SK-N-DZ (cell line): ENCODE results near the gene GMEB2.

Experiments
- DNase-seq: peaks from one replicate; pipeline ENCODE4 v3.0.0-alpha.2; 2015; ENCODE audit warnings: low spot score

GMEB2 gene

GRCh38 chr20:63589261-63590217, 37.4 kb downstream of the GMEB2 start:
- no peak for DNase-seq

- no peak for DNase-seq
Measured at GRCh38 chr20:63588641-63589041, 38.3 kb downstream of the GMEB2 start.

GRCh38 chr20:63587776-63588591, 38.9 kb downstream of the GMEB2 start:
- DNase-seq = no peak

- DNase-seq = no peak
Measured at GRCh38 chr20:63587256-63587655, 39.6 kb downstream of the GMEB2 start.

- no peak for DNase-seq
Measured at GRCh38 chr20:63586797-63587196, 40.1 kb downstream of the GMEB2 start.

GRCh38 chr20:63585616-63586565, 41.0 kb downstream of the GMEB2 start:
- no peak for DNase-seq

GRCh38 chr20:63582382-63583063, 44.4 kb downstream of the GMEB2 start:
- DNase-seq = no peak

- DNase-seq = peak; percentile 59
Measured at GRCh38 chr20:63580796-63581461, 46.0 kb downstream of the GMEB2 start.

- DNase-seq = peak; percentile 54
Measured at GRCh38 chr20:63579017-63579694, 47.7 kb downstream of the GMEB2 start.

GRCh38 chr20:63578224-63579016, 48.5 kb downstream of the GMEB2 start:
- no peak for DNase-seq

- DNase-seq = no peak
Measured at GRCh38 chr20:63577317-63577894, 49.5 kb downstream of the GMEB2 start.

- DNase-seq = no peak
Measured at GRCh38 chr20:63576311-63576710, 50.6 kb downstream of the GMEB2 start.

GRCh38 chr20:63574829-63575743, 51.8 kb downstream of the GMEB2 start:
- peak; percentile 63 for DNase-seq

GRCh38 chr20:63574156-63574828, 52.6 kb downstream of the GMEB2 start, which contains the start of gene HELZ2:
Gene HELZ2 (minus strand): TSS chr20:63574239. CDS start chr20:63572385, 1,854 bp downstream.
- DNase-seq = no peak

- DNase-seq = no peak
Measured at GRCh38 chr20:63573647-63574131, 53.2 kb downstream of the GMEB2 start.
